HUDEP-2 (cell line): ENCODE data around the gene ZSWIM8.
"Not testable (repeated sequence)": the region's sequence is repeated elsewhere in the genome, so short reads cannot be mapped to it uniquely, and the experiment has no call there.

Source experiments
- DNase-seq, 76 experiments: peaks; one replicate each; lab custom pipeline; 2025; ENCODE audit not compliant: unreplicated experiment in 76 of 76; lab: John Stamatoyannopoulos, UW

ZSWIM8 gene

DNA sequence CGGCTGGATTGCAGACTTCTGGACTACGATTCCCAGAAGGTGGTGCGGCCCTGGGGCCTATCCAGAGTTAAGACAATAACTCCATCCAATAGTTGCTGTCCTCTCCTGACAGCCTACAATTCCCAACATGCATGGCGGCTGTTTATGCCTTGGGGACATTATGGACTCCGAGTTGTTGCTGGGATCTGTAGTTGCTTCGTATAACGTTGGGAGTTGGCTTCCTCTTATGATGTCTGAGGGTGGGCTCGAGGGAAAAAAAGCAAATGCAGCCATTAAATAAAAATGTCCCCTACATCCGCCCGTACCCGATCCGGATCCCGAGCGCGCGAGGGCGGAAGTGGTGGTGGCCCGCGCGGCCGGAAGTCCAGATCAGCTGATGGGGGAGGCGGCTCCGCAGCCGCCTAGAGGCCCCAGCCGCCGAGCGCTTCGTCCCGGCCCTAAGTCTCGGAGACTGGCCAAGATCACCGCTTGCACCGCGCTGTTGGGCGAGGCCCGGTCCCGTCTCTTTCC, at the start of gene ZSWIM8:
ZSWIM8 (plus strand) TSS at position 396 of the 510 bp plus-strand sequence. CDS start 273 bp downstream, outside the sequence.
- peak in 75 of 76 experiments; percentile 17 to 93 (median 79) for DNase-seq

GRCh38 chr10:73740501-73741254, 44.7 kb upstream of the ZSWIM8 start:
- not testable (repeated sequence) for DNase-seq

GRCh38 chr10:73742454-73742734, 43.0 kb upstream of the ZSWIM8 start:
- DNase-seq, result peak in 1 of 76 experiments; percentile 3

- no peak for DNase-seq
Observed at GRCh38 chr10:73743327-73743904, 42.0 kb upstream of the ZSWIM8 start.

GRCh38 chr10:73743905-73744663, 41.3 kb upstream of the ZSWIM8 start, which contains the start of gene SEC24C:
Gene SEC24C (plus strand): TSS chr10:73744372. CDS start chr10:73746833, 2,461 bp downstream.
- peak in 75 of 76 experiments; percentile 17 to 95 (median 90) for DNase-seq

- peak in 47 of 76 experiments; percentile 2 to 55 (median 30) for DNase-seq
Observed at GRCh38 chr10:73744664-73744975, 40.8 kb upstream of the ZSWIM8 start.

DNA sequence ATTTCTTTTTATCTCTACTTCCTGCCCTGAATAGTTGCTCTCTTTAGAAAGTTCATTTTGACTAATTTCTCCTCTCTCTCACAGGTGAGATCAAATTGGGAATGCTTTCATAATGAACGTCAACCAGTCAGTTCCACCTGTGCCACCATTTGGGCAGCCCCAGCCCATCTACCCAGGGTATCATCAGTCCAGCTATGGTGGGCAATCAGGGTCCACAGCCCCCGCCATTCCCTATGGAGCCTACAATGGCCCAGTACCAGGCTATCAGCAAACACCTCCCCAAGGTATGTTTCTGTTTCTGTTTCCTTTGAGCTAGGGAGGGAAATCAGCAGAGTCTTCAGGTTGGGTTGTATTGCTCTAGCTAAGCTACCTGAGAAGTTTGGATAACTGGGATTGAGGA, 38.7 kb upstream of the ZSWIM8 start:
- DNase-seq, result no peak

- DNase-seq, result no peak
Observed at GRCh38 chr10:73750819-73751218, 34.6 kb upstream of the ZSWIM8 start.

- peak in 1 of 76 experiments; percentile 28 for DNase-seq
Observed at GRCh38 chr10:73756183-73756582, 29.2 kb upstream of the ZSWIM8 start.

DNA sequence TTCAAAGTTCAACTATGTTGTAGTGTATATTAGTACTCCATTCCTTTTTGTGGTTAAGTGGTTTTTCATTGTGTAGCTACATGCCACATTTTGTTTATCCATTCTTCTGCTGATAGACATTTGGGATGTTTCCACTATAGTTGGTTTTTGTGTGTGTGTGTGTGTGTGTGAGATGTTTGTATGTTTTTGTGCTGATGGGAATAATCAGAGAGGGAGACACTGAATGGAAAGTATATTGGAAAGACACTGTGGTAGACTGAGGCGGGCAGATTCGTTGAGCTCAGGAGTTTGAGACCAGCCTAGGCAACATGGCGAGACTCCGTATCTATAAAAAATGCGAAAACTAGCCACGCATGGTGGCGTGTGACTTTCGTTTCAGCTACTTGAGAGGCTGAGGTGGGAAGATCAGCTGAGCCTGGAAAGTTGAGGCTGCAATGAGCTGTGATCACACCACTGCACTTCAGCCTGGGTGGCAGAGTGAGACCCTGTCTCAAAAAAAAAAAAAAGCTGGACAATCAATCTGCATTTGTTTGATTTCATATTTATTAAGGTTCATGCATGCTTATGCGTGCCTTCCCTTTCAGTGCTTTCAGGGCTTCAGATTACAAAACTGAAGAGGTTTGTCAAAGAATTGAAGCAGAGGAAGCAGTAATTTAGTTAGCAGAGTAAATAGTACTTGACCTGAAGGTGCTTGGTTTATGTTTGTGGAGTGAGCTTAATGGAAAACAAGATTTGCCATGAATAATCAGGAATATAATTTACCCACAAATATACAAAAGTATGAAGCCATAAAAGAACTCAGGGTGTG, 26.5 kb upstream of the ZSWIM8 start:
- no peak for DNase-seq

- no peak for DNase-seq
Observed at GRCh38 chr10:73759512-73760115, 25.8 kb upstream of the ZSWIM8 start.

DNA sequence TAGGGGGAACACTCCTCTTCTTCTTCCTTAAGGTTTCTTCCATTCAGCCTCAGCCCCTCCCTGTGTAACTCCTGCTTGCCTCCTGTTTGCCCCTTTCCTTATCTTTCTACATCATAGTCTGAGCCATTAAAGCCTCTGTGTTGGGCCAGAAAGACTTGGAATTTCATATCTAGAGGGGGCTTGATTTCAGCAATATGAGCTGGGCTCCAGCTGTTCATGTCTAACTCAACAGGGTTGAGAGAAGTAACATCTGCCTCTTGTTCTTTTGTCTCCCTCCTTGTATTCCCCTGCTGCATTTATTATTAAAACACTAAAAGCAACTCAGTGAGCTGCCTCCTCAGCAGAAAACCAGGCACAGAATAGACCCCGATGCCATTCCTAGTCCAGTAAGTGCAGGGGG, 23.6 kb upstream of the ZSWIM8 start:
- no peak for DNase-seq

DNA sequence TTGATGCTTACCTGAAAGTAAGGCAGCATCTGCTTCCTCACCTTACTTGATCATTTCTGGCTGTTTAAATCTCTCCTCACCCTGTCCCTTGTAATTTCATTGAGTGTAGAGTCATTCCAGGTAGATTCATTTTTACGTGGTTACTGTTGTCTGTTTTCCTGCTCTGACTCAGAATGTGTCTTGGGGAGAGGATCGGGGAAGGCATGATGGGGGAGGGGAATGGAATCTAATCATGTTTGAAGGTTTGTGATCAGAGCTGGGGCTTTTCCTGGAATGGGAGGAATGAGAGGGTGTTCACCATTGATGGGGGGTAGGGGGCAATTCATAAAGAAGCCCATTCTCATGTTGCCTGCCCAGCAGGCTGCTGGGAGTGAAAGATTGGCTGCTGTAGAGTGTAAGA, 22.5 kb upstream of the ZSWIM8 start:
- DNase-seq, result no peak

- no peak for DNase-seq
Observed at GRCh38 chr10:73763343-73763742, 22.1 kb upstream of the ZSWIM8 start.

GRCh38 chr10:73765066-73765465, 20.3 kb upstream of the ZSWIM8 start:
- no peak for DNase-seq

DNA sequence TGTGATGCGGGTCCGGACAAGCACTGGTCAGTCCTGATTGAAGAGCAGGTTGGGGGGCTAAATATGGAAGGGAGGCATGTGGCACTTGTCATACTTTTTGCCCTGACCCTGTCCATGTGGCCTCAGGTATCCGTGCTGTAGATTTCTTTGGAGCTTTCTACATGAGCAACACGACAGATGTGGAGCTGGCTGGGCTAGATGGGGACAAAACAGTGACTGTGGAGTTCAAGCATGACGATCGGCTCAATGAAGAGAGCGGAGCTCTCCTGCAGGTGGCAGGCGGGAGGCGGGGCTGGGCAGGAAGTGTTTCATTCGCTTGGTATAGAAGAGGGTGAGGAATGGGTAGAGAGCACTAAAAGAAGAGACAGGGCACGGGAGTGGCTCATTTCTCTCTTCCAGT, 16.5 kb upstream of the ZSWIM8 start:
- DNase-seq, result no peak

DNA sequence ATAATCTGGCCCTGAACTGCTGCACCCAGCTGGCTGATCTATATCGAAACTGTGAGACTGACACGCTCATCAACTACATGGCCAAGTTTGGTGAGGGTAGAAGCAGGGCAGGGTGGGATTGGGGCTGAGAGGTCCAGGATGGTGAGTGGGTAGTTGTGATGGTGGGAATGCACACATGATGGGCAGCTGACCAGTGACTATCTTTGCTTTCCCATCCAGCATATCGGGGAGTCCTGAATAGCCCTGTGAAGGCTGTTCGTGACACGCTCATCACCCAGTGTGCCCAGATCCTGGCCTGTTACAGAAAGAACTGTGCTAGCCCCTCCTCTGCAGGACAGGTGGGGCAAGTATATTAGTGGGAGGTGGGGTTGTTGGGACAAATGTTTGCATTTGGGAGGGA, 16.0 kb upstream of the ZSWIM8 start:
- DNase-seq, result no peak

- peak in 16 of 76 experiments; percentile 16 to 81 (median 54) for DNase-seq
Observed at GRCh38 chr10:73771722-73772280, 13.6 kb upstream of the ZSWIM8 start.

DNA sequence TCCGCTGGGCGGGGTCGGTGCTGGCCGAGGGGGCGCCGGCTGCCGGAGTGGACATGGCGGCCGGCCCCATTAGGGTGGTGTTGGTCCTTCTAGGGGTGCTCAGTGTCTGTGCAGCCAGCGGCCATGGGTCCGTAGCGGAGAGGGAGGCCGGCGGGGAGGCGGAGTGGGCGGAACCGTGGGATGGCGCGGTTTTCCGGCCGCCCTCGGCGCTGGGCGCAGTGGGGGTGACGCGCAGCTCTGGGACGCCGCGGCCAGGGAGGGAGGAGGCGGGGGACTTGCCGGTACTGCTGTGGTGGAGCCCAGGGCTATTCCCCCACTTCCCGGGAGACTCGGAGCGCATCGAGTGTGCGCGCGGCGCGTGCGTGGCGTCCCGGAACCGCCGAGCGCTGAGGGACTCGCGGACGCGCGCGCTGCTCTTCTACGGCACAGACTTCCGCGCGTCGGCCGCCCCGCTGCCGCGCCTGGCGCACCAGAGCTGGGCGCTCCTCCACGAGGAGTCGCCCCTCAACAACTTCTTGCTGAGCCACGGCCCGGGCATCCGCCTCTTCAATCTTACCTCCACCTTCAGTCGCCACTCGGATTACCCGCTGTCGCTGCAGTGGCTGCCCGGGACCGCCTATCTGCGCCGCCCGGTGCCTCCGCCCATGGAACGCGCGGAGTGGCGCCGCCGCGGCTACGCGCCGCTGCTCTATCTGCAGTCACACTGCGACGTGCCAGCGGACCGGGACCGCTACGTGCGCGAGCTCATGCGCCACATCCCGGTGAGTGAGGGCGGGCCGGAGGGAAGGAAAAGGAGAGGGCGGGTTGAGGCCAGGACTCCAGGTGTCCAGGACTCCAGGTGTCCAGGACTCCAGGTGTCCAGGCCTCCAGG, 12.9 kb upstream of the ZSWIM8 start:
- peak in 70 of 76 experiments; percentile 9 to 89 (median 68) for DNase-seq
